ENCODE measurements around the gene MMP23B. TPM values are rescaled to one million over a fixed set of nuclear protein-coding genes. Genes with fewer than 3 reads are reported as not detected.
A peak's percentile ranks its signal among the peaks of the same experiment; 100 is the strongest.

Gene MMP23B
- total and polyA plus RNA-seq, 11 donors, result 10.4 to 128 (median 59.0) TPM

DNA sequence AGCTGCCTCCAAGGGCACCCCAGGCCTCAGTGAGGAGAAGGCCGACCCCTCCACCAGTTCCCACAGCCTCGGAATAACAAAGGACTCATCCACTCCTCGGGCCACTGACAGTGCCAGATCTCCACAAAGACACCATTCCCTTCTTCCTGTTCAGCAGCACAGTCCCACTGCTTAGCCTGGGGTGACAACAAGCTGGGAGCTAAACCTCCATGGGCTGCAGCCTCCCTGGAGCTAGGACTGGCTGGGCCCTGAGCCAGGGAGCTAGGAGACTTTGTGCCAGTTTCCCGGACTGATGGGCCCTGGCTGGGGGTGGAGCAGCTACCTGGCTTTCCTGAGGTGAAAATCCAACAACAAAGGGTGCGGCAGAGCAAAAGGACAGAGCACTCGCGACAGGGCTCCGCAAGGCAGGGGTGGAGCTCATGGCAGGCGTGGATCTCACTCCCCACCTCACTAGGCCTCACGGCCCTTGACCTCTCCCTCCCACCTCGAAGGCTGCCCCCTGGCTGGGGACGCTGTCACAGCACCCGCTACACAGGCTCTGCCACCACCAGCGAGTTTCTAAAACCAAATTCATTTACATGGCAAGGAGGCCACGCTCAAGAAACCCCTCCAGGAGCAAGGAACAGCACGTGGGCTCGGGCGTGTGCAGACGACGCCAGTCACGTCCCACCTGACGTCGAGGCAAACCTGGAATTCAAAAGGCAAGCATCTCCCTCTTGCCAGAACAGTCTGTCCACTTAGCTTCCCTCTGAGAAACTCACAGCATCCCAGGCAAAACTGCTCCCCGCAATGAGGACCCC lies 46.8 kb downstream of the MMP23B start:
- peak overlapping the region in 1 of 12 donors; percentile 26 for H3K4me3 ChIP-seq
- peak; percentile 13 to 61 (median 38) for ATAC-seq
- H3K4me1 ChIP-seq, result peaks cover 0 to 31% (median 13%) of the 10 kb centered on the region in 12 donors
- H3K9me3 ChIP-seq, result no peaks in the 10 kb centered on the region
- 65 to 73% (median 67%) methylated on average over 23 to 24 of the region's 24 CpGs for WGBS, 4 donors
- intact Hi-C loops (cut with DNase I), result no loop called here
- peaks cover 0 to 20% (median 0%) of the 10 kb centered on the region in 9 donors for H3K36me3 ChIP-seq
- peak overlapping the region in 10 of 12 donors; percentile 40 to 79 (median 57) for H3K27ac ChIP-seq
- DNase-seq, result peak in 2 of 5 donors; percentile 25 to 29
- TF ChIP-seq, protein P1, sequence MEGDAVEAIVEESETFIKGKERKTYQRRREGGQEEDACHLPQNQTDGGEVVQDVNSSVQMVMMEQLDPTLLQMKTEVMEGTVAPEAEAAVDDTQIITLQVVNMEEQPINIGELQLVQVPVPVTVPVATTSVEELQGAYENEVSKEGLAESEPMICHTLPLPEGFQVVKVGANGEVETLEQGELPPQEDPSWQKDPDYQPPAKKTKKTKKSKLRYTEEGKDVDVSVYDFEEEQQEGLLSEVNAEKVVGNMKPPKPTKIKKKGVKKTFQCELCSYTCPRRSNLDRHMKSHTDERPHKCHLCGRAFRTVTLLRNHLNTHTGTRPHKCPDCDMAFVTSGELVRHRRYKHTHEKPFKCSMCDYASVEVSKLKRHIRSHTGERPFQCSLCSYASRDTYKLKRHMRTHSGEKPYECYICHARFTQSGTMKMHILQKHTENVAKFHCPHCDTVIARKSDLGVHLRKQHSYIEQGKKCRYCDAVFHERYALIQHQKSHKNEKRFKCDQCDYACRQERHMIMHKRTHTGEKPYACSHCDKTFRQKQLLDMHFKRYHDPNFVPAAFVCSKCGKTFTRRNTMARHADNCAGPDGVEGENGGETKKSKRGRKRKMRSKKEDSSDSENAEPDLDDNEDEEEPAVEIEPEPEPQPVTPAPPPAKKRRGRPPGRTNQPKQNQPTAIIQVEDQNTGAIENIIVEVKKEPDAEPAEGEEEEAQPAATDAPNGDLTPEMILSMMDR (IDR thresholded peaks at IDR 0.05), result peak in 8 of 12 donors; percentile 7 to 42 (median 31)
- no peak for TF ChIP-seq POLR2A (IDR thresholded peaks at IDR 0.05)
- no peaks in the 10 kb centered on the region for H3K27me3 ChIP-seq

DNA sequence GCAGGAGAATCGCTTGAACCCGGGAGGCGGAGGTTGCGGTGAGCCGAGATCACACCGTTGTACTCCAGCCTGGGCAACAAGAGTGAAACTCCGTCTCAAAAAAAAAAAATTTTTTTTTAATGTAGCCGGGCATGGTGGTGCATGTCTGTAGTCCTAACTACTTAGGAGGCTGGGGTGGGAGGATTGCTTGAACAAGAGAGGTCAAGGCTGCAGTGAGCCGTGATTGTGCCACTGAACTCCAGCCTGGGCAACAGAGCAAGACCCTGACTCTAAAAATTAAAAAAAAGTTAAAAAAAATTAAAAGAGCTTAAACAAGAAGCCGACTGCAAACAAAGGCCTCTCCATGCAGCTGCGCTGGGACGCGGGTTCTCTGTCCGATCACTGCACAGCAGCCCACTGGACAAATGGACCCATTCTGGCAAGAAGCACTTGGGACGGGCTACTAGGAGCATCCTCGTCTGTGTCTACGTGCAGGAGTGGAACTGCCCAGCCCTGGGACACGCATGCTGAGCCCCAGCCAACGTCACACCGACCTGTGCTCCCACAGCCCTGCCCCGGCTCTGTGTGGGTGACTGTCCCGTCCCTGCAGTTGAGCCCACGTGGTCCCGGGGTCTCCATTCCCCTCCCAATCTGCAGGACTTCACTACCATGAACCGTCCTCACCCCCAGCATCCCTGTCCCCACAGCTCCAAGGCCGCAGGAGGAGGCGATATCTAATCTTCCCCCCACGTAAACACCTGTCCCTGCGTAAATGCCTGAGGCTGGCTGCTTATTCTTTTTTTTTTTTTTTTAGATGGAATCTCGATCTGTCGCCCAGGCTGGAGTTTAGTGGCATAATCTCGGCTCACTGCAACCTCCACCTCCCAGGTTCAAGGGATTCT lies 48.3 kb downstream of the MMP23B start:
- H3K27ac ChIP-seq, result no peak overlapping the region
- H3K9me3 ChIP-seq, result no peaks in the 10 kb centered on the region
- peak in 2 of 5 donors; percentile 13 to 23 for DNase-seq
- peaks cover 0 to 31% (median 13%) of the 10 kb centered on the region in 12 donors for H3K4me1 ChIP-seq
- WGBS, 4 donors, result 90 to 92% (median 90%) methylated on average over 32 of the region's 32 CpGs
- no peaks in the 10 kb centered on the region for H3K27me3 ChIP-seq
- peaks cover 0 to 19% (median 0%) of the 10 kb centered on the region in 9 donors for H3K36me3 ChIP-seq
- no peak overlapping the region for H3K4me3 ChIP-seq
- TF ChIP-seq POLR2A (IDR thresholded peaks at IDR 0.05), result no peak
- TF ChIP-seq, protein P1 (IDR thresholded peaks at IDR 0.05), result no peak
- ATAC-seq, result no peak
- intact Hi-C loops (cut with DNase I), result no loop called here

DNA sequence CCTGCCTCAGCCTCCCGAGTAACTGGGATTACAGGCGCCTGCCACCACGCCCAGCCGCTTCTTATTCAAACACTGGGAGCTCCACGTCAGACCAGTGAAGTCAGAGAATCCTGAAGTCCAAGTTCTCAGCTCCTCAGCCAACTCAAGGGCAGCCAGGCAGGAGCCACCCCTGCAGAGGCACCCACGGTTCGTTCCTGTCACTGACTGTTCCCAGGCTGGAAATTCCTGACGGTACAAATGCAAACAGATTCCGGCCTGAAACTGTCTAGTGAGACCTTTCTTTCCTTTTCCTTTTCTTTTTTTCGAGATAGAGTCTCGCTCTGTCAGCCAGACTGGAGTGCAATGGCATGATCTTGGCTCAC lies 48.9 kb downstream of the MMP23B start:
- peaks cover 0 to 19% (median 0%) of the 10 kb centered on the region in 9 donors for H3K36me3 ChIP-seq
- no peaks in the 10 kb centered on the region for H3K9me3 ChIP-seq
- H3K4me3 ChIP-seq, result no peak overlapping the region
- DNase-seq (peak in 1 of 5 donors; percentile 5), ATAC-seq (no peak)
- no peaks in the 10 kb centered on the region for H3K27me3 ChIP-seq
- intact Hi-C loops (cut with DNase I), result no loop called here
- no peak for TF ChIP-seq POLR2A (IDR thresholded peaks at IDR 0.05)
- TF ChIP-seq, protein P1 (IDR thresholded peaks at IDR 0.05), result no peak
- 67 to 76% (median 70%) methylated on average over 11 of the region's 11 CpGs for WGBS, 4 donors
- no peak overlapping the region for H3K27ac ChIP-seq
- peaks cover 0 to 31% (median 14%) of the 10 kb centered on the region in 12 donors for H3K4me1 ChIP-seq

Data from heart left ventricle (tissue), 16 donors.